SK-N-SH treated with all-trans-retinoic acid at 6 μM for 48 hours (cell line): ENCODE results near the gene B3GALT6.

Source experiments
- PPARA ChIP-seq: fragments of 250-450 bp; sonication (Bioruptor Pico); IDR thresholded peaks from 2 replicates; pipeline ENCODE4 v1.5.0; 2020; ENCODE audit warnings: mild to moderate bottlenecking, borderline replicate concordance
- ZNF70 ChIP-seq: fragments of 450-650 bp; formaldehyde crosslinking; IDR thresholded peaks from 2 replicates; pipeline ENCODE4 v1.5.0; 2020; ENCODE audit warnings: mild to moderate bottlenecking, moderate library complexity

- TF ChIP-seq PPARA (no peak), ZNF70 (CRISPR knock-in tag) (no peak)
These were observed 10.0 kb upstream of the B3GALT6 start for GRCh38 chr1:1221887-1222574.
